A549 (cell line): ENCODE measurements around the gene IL2RA. TPM values are rescaled to one million over a fixed set of nuclear protein-coding genes. Genes with fewer than 3 reads are reported as not detected.

ENCODE experiments used
- ATAC-seq, 2 experiments: fragments of 200-7000 bp in 1 of 2; fragments of >200 bp in 1 of 2; cut with Nextera tagmentation in 1 of 2; cut with Tn5 transposase in 1 of 2; 3 replicates each; pipeline versions ENCODE4 v1.8.0 to v1.9.1; 2018 to 2020; ENCODE audit warnings: mild to moderate bottlenecking in 1 of 2, moderate library complexity in 1 of 2
- CTCF ChIA-PET: fragments of 300-600 bp; sonication (Branson Sonifier 250); formaldehyde crosslinking; extraction: SDS; loops from one replicate; lab custom pipeline; 2021; ENCODE audit warnings: antibody characterized with exemption, inconsistent platforms; lab: Yijun Ruan, JAX
- POLR2A ChIA-PET: fragments of 350-600 bp; formaldehyde crosslinking; extraction: SDS; loops from one replicate; lab custom pipeline; 2021; ENCODE audit warnings: antibody characterized with exemption, inconsistent platforms; lab: Yijun Ruan, JAX
- DNase-seq, 2 experiments: peaks; one replicate each; pipeline versions ENCODE4 v3.0.0 to v3.0.0-alpha.2; 2011 to 2016; ENCODE audit warnings: low read depth in 1 of 2, low spot score in 1 of 2
- FAIRE-seq: peaks from 2 replicates; lab custom pipeline; 2011; peaks lifted over from hg19 to GRCh38; lab: Jason Lieb, UNC
- H3K27ac ChIP-seq, 2 experiments: fragments of >200 bp; sonication (Bioruptor Twin); formaldehyde crosslinking; 3 replicates each; pipeline ENCODE4 v1.5.1; 2016 to 2017
- H3K4me1 ChIP-seq: fragments of >200 bp; sonication (Bioruptor Twin); formaldehyde crosslinking; 3 replicates; pipeline ENCODE4 v1.6.1; 2016
- H3K4me2 ChIP-seq: fragments of >200 bp; sonication (Bioruptor Twin); formaldehyde crosslinking; 3 replicates; pipeline ENCODE4 v1.6.1; 2016
- H3K4me3 ChIP-seq: fragments of >200 bp; sonication (Bioruptor Twin); formaldehyde crosslinking; 3 replicates; pipeline ENCODE4 v1.5.1; 2016
- H3K9me3 ChIP-seq: fragments of >200 bp; sonication (Bioruptor Twin); formaldehyde crosslinking; 3 replicates; pipeline ENCODE4 v1.6.1; 2016
- CBX2 ChIP-seq: fragments of 200-600 bp; sonication (generic); IDR thresholded peaks from 2 replicates; pipeline ENCODE4 v1.6.1; 2016; ENCODE audit warnings: low read depth, mild to moderate bottlenecking, borderline replicate concordance
- CHD2 ChIP-seq: fragments of 150-350 bp; IDR thresholded peaks from 2 replicates; pipeline ENCODE4 v1.6.1; 2014; ENCODE audit warnings: low read length; ENCODE audit not compliant: partially characterized antibody
- EHF ChIP-seq: fragments of 250-450 bp; sonication (Bioruptor Pico); IDR thresholded peaks from 2 replicates; pipeline ENCODE4 v1.5.0; 2020; ENCODE audit warnings: mild to moderate bottlenecking
- EP300 ChIP-seq, 2 experiments: fragments of >200 bp; sonication (Bioruptor Twin); formaldehyde crosslinking; IDR thresholded peaks; 2 replicates in 1 of 2; 3 replicates in 1 of 2; pipeline ENCODE4 v1.6.1; 2016 to 2017
- ESRRA ChIP-seq: fragments of 150-350 bp; IDR thresholded peaks from 2 replicates; pipeline ENCODE4 v1.6.1; 2014; ENCODE audit warnings: mild to moderate bottlenecking, low read length, borderline replicate concordance
- FOSB ChIP-seq: fragments of 250-450 bp; sonication (Bioruptor Pico); IDR thresholded peaks from 2 replicates; pipeline ENCODE4 v1.5.0; 2020; ENCODE audit warnings: mild to moderate bottlenecking, moderate library complexity
- HDAC2 ChIP-seq: fragments of 200-600 bp; sonication (generic); IDR thresholded peaks from 2 replicates; pipeline ENCODE4 v1.6.1; 2016
- HOXB13 ChIP-seq: fragments of 250-450 bp; sonication (Bioruptor Pico); IDR thresholded peaks from 2 replicates; pipeline ENCODE4 v1.5.0; 2020; ENCODE audit warnings: low read depth, mild to moderate bottlenecking, moderate library complexity
- JUNB ChIP-seq: fragments of >200 bp; sonication (Bioruptor Twin); formaldehyde crosslinking; IDR thresholded peaks from 2 replicates; pipeline ENCODE4 v1.6.1; 2016
- MAFK ChIP-seq: fragments of 450-650 bp; IDR thresholded peaks from 2 replicates; pipeline ENCODE4 v1.6.1; 2014; ENCODE audit not compliant: partially characterized antibody
- NR3C1 ChIP-seq: fragments of >200 bp; sonication (Bioruptor Twin); formaldehyde crosslinking; IDR thresholded peaks from 3 replicates; pipeline ENCODE4 v1.6.1; 2017
- RAD21 ChIP-seq, 2 experiments: fragments of >200 bp in 1 of 2; sonication (Bioruptor Twin) in 1 of 2; formaldehyde crosslinking in 1 of 2; IDR thresholded peaks in 1 of 2; conservative IDR thresholded peaks in 1 of 2; 2 replicates in 1 of 2; 3 replicates in 1 of 2; pipeline ENCODE4 v1.6.1; 2012 to 2018; ENCODE audit warnings: inconsistent platforms in 1 of 2
- RARB ChIP-seq: fragments of 250-450 bp; sonication (Bioruptor Pico); IDR thresholded peaks from 2 replicates; pipeline ENCODE4 v1.8.0; 2021; ENCODE audit warnings: mild to moderate bottlenecking, moderate library complexity
- TP53 ChIP-seq: fragments of 250-450 bp; sonication (Bioruptor Pico); IDR thresholded peaks from 2 replicates; pipeline ENCODE4 v1.5.0; 2021; ENCODE audit warnings: mild to moderate bottlenecking, moderate library complexity
- ZC3H11A ChIP-seq: fragments of 450-650 bp; IDR thresholded peaks from 2 replicates; pipeline ENCODE4 v1.6.1; 2014; ENCODE audit warnings: antibody characterized with exemption, mild to moderate bottlenecking
- WGBS: methylation state at CpG from one replicate; pipeline ENCODE4 v1.1.6; 2017; ENCODE audit errors: missing lambda C conversion rate; 5-methylcytosine and 5-hydroxymethylcytosine counted together
- polyA plus RNA-seq, 4 experiments: library from polyadenylated mRNA; depleted of rRNA in 3 of 4; stranded (reverse); fragments of >200 nt; fragmentation: RNase III in 1 of 4; extraction: RNeasy Plus Mini Kit Qiagen cat#74134 plus additional on column Dnase treatment in 1 of 4; gene quantifications; 2 replicates in 3 of 4; 3 replicates in 1 of 4; pipeline ENCODE4 v1.2.3, GENCODE V29; 2011 to 2017
- TF ChIP-seq, protein P1 (sequence below): fragments of >200 bp; sonication (Bioruptor Twin); formaldehyde crosslinking; IDR thresholded peaks from 3 replicates; pipeline ENCODE4 v1.5.1; 2016
- TF ChIP-seq, protein P2 (sequence below): fragments of >200 bp; sonication (Bioruptor Twin); formaldehyde crosslinking; IDR thresholded peaks from 3 replicates; pipeline ENCODE4 v1.6.1; 2016
- TF ChIP-seq, protein P3 (sequence below): fragments of 150-350 bp; IDR thresholded peaks from 2 replicates; pipeline ENCODE4 v1.6.1; 2014; ENCODE audit warnings: low read depth, mild to moderate bottlenecking, low read length
- TF ChIP-seq, protein P4 (sequence below): fragments of 250-450 bp; sonication (Bioruptor Pico); IDR thresholded peaks from 2 replicates; pipeline ENCODE4 v1.5.0; 2020; ENCODE audit warnings: low read depth, mild to moderate bottlenecking, moderate library complexity
- TF ChIP-seq, protein P5 (sequence below): IDR thresholded peaks from 2 replicates; pipeline ENCODE4 v1.6.1; 2012; ENCODE audit warnings: low read depth, borderline replicate concordance

IL2RA gene
- polyA plus RNA-seq, 2 of the 4 experiments (the other 2 are of a cell fraction): not detected

DNA sequence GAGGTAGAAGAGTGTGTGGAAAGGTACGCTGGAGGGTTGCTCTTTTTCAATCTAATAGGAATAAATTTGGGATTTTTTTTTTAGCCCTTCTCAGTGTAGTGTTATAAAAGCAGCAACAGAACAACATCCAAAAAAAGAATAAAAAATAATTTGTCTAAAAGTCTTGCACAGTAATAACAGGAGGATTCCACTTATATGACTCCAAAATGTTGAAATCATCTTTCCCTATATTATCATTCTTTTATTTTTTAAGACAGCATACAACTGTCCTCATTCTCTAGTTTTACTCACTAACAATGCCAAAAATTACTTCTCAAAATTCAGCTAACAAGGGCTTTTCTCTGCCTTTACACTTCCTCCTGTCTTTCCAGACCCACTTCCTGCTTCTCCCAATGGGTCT, 27.8 kb downstream of the IL2RA start:
- Histone ChIP-seq H3K27ac (no peak overlapping the region), H3K4me2 (no peak overlapping the region), H3K4me1 (no peaks in the 10 kb centered on the region), H3K9me3 (peaks cover 18% of the 10 kb centered on the region), H3K4me3 (no peak overlapping the region)
- ChIA-PET POLR2A (no interaction called here), CTCF (interaction anchor here (1.6 kb wide), 1 partner anchor 85 kb away, joined by 3 read pairs; no protein-coding TSS in a partner anchor)
- no peak for FAIRE-seq
- TF ChIP-seq EHF (CRISPR knock-in tag) (no peak), RARB (no peak), FOSB (no peak), ESRRA (no peak), RAD21 (conservative IDR thresholded peaks at IDR 0.05 in 1 of 2, IDR thresholded peaks at IDR 0.05 in 1 of 2) (no peak), HDAC2 (no peak)
- TF ChIP-seq, protein P1, sequence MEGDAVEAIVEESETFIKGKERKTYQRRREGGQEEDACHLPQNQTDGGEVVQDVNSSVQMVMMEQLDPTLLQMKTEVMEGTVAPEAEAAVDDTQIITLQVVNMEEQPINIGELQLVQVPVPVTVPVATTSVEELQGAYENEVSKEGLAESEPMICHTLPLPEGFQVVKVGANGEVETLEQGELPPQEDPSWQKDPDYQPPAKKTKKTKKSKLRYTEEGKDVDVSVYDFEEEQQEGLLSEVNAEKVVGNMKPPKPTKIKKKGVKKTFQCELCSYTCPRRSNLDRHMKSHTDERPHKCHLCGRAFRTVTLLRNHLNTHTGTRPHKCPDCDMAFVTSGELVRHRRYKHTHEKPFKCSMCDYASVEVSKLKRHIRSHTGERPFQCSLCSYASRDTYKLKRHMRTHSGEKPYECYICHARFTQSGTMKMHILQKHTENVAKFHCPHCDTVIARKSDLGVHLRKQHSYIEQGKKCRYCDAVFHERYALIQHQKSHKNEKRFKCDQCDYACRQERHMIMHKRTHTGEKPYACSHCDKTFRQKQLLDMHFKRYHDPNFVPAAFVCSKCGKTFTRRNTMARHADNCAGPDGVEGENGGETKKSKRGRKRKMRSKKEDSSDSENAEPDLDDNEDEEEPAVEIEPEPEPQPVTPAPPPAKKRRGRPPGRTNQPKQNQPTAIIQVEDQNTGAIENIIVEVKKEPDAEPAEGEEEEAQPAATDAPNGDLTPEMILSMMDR: no peak
- TF ChIP-seq, protein P2, sequence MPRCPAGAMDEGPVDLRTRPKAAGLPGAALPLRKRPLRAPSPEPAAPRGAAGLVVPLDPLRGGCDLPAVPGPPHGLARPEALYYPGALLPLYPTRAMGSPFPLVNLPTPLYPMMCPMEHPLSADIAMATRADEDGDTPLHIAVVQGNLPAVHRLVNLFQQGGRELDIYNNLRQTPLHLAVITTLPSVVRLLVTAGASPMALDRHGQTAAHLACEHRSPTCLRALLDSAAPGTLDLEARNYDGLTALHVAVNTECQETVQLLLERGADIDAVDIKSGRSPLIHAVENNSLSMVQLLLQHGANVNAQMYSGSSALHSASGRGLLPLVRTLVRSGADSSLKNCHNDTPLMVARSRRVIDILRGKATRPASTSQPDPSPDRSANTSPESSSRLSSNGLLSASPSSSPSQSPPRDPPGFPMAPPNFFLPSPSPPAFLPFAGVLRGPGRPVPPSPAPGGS: no peak
- TF ChIP-seq, protein P3, sequence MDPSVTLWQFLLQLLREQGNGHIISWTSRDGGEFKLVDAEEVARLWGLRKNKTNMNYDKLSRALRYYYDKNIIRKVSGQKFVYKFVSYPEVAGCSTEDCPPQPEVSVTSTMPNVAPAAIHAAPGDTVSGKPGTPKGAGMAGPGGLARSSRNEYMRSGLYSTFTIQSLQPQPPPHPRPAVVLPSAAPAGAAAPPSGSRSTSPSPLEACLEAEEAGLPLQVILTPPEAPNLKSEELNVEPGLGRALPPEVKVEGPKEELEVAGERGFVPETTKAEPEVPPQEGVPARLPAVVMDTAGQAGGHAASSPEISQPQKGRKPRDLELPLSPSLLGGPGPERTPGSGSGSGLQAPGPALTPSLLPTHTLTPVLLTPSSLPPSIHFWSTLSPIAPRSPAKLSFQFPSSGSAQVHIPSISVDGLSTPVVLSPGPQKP: no peak
- no peak for ATAC-seq
- 29% methylated on average over 1 of the region's 1 CpG for WGBS
- no peak for DNase-seq

DNA sequence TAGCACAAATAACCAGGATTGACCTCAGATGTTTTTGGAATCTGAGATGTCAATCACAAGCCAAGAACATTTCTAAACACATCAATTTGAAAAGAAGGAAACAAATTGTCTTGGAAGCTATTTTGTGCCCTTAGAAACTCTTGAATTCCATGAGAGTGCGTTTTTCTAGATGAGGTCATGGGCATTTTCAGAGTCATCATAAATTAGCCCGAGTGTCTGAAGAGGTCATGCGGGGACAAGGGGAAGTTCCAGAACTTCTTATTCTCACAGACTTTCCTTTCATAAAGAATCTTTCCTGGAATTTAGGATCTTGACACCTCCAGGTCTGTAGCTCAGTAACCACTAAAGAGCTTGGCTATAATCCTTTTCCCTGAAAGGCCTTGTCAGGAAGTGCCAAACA, 28.2 kb downstream of the IL2RA start:
- ATAC-seq (no peak), DNase-seq (no peak), FAIRE-seq (no peak)
- Histone ChIP-seq H3K4me3 (no peak overlapping the region), H3K27ac (no peak overlapping the region), H3K4me2 (no peak overlapping the region), H3K4me1 (no peaks in the 10 kb centered on the region), H3K9me3 (peaks cover 19% of the 10 kb centered on the region)
- CTCF ChIA-PET: interaction anchor here (1.1 to 1.6 kb wide), 2 partner anchors 11 to 85 kb away, joined by 3 read pairs; no protein-coding TSS in a partner anchor
- no peak for TF ChIP-seq JUNB
- 50% methylated on average over 3 of the region's 3 CpGs for WGBS
- POLR2A ChIA-PET: no interaction called here

DNA sequence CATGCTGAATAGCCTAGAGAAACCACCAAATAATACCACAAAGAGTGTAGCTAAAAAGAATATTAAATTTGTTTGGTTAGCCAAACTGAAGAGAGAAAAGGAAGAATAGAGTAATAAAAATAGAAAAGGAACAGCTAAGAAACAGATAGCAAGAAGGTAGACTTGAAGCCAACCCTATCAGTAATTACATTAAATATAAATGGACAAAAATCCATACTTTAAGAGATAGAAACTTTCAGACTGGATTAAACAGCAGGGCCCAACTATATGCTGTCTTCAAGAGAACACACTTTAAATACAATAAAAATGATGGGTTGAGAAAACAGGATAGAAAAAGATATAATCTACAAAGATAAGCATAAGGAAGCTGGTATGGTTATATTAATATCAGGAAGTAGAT, 31.2 kb downstream of the IL2RA start:
- Histone ChIP-seq H3K4me3 (no peak overlapping the region), H3K4me1 (no peaks in the 10 kb centered on the region), H3K4me2 (no peak overlapping the region), H3K9me3 (peaks cover 19% of the 10 kb centered on the region), H3K27ac (no peak overlapping the region)
- no peak for FAIRE-seq
- no peak for TF ChIP-seq ZC3H11A
- no peak for TF ChIP-seq HOXB13 (CRISPR knock-in tag)
- TF ChIP-seq, protein P3: no peak
- TF ChIP-seq CBX2: no peak
- TF ChIP-seq CHD2: no peak
- TF ChIP-seq, protein P4, sequence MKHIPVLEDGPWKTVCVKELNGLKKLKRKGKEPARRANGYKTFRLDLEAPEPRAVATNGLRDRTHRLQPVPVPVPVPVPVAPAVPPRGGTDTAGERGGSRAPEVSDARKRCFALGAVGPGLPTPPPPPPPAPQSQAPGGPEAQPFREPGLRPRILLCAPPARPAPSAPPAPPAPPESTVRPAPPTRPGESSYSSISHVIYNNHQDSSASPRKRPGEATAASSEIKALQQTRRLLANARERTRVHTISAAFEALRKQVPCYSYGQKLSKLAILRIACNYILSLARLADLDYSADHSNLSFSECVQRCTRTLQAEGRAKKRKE (CRISPR knock-in tag): no peak
- TF ChIP-seq MAFK: no peak
- no peak for TF ChIP-seq EP300 (IDR thresholded peaks at IDR 0.05)
- no peak for TF ChIP-seq FOSB
- TF ChIP-seq, protein P5, sequence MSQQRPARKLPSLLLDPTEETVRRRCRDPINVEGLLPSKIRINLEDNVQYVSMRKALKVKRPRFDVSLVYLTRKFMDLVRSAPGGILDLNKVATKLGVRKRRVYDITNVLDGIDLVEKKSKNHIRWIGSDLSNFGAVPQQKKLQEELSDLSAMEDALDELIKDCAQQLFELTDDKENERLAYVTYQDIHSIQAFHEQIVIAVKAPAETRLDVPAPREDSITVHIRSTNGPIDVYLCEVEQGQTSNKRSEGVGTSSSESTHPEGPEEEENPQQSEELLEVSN: no peak
- no peak for TF ChIP-seq RAD21 (conservative IDR thresholded peaks at IDR 0.05 in 1 of 2, IDR thresholded peaks at IDR 0.05 in 1 of 2)
- TF ChIP-seq JUNB: no peak
- TF ChIP-seq ESRRA: no peak
- no peak for TF ChIP-seq TP53 (CRISPR knock-in tag)
- TF ChIP-seq NR3C1: no peak
- no peak for ATAC-seq
- ChIA-PET CTCF (interaction anchor here (2.1 kb wide), 1 partner anchor 17 kb away, joined by 10 read pairs; no protein-coding TSS in a partner anchor), POLR2A (no interaction called here)
- no peak for DNase-seq
